ENCODE data around the gene CDK5RAP2.

The CDK5RAP2 gene

DNA sequence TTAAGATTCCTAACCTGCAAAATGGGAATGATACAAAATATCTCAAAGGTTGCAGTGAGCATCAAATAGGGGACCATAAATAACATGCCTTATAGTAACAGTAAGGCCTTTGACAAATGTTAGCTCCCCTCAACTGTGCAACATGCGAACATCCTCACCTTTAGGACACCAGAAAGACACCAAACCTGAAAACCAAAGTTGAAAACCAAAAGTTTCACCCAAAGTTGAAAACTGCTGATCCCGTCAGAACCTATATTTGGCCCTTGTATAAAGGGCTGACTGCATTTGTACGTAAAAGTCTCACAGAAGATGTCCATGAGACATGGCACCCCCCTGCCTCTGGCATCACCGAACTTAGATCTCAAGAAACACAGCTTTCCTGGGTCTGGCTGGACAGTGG is 12.1 kb downstream of the CDK5RAP2 start:
- TF ChIP-seq MYC (IDR thresholded peaks at IDR 0.05; ENCODE audit: low read depth, low read length): no peak
- TF ChIP-seq POLR2A (IDR thresholded peaks at IDR 0.05; ENCODE audit: extremely low read depth, insufficient read length): no peak
- TF ChIP-seq, protein P1, sequence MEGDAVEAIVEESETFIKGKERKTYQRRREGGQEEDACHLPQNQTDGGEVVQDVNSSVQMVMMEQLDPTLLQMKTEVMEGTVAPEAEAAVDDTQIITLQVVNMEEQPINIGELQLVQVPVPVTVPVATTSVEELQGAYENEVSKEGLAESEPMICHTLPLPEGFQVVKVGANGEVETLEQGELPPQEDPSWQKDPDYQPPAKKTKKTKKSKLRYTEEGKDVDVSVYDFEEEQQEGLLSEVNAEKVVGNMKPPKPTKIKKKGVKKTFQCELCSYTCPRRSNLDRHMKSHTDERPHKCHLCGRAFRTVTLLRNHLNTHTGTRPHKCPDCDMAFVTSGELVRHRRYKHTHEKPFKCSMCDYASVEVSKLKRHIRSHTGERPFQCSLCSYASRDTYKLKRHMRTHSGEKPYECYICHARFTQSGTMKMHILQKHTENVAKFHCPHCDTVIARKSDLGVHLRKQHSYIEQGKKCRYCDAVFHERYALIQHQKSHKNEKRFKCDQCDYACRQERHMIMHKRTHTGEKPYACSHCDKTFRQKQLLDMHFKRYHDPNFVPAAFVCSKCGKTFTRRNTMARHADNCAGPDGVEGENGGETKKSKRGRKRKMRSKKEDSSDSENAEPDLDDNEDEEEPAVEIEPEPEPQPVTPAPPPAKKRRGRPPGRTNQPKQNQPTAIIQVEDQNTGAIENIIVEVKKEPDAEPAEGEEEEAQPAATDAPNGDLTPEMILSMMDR (IDR thresholded peaks at IDR 0.05; ENCODE audit: low read depth, low read length): no peak
- TF ChIP-seq, protein P2, sequence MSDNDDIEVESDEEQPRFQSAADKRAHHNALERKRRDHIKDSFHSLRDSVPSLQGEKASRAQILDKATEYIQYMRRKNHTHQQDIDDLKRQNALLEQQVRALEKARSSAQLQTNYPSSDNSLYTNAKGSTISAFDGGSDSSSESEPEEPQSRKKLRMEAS (IDR thresholded peaks at IDR 0.05; ENCODE audit: low read depth, low read length): no peak
- no peak overlapping the region for H3K4me3 ChIP-seq (ENCODE audit: low read depth, low read length)
- no peak for DNase-seq (ENCODE audit: low read depth)

DNA sequence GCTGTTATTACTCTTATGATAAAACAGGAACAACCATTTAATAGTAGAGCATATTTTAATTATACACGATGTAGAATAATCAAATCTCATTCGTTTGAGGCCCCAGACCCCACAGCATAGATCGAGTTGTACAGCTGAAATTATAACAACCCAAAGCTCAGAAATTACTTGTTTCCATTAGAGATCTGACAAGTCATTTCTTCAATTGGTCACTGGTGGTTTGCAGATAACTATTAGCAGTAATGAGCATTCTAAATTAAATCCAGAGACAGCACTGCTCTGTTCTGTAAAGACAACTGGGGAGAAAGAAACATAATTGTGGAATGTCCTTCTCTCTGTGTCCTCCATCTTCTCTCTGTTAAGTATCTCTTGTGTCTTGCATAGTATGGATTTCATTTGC is 12.9 kb downstream of the CDK5RAP2 start:
- DNase-seq (ENCODE audit: low read depth): no peak
- TF ChIP-seq, protein P2 (IDR thresholded peaks at IDR 0.05; ENCODE audit: low read depth, low read length): no peak
- TF ChIP-seq POLR2A (IDR thresholded peaks at IDR 0.05; ENCODE audit: extremely low read depth, insufficient read length): no peak
- TF ChIP-seq, protein P1 (IDR thresholded peaks at IDR 0.05; ENCODE audit: low read depth, low read length): no peak
- no peak for TF ChIP-seq MYC (IDR thresholded peaks at IDR 0.05; ENCODE audit: low read depth, low read length)
- no peak overlapping the region for H3K4me3 ChIP-seq (ENCODE audit: low read depth, low read length)

DNA sequence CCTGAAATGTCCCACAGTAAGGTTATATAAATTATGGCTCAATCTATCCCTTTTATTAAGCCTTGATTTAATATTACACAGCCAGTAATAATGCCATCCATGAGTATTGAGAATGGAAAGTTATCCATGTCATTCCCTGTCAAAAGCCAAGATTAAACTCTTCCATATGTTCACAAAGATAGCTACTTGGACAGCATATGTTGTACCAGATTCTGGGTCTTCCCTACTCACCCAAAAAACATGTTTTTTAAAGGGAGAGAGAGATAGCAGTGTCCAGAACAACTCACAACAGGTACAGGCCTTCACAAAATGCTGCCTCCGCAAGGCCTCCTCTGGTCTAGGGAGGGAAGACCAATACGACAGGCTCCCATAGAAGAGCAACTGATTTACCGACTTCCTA is 15.4 kb downstream of the CDK5RAP2 start:
- no peak for DNase-seq (ENCODE audit: low read depth)
- H3K4me3 ChIP-seq (ENCODE audit: low read depth, low read length): no peak overlapping the region
- no peak for TF ChIP-seq MYC (IDR thresholded peaks at IDR 0.05; ENCODE audit: low read depth, low read length)

DNA sequence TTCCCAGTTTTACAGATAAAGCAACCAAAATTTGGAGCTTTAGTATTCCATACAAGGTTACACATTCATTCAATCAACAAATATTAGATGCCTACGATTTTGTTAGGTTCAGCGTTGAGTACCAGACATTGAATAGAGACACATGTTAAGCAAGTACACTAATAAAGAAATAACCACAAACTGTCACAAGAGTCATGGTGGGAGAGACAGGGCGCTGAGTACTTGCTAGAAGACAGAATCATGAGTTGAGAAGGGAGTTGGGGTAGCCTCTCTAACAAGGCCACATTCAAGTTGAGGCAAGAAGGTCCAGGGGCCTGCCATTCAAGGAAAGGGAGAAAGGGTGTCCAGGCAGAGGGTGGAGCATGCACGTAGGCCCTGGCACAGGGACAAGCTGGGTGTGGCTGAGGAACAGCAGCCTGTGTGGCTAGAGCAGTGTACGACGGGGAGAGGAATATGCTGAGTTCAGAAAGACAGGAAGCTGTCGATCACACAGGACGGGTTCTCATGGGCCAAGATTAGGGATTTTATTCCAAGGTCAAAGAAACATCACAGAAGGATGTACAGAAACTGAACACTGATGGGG is 17.0 kb downstream of the CDK5RAP2 start:
- DNase-seq (ENCODE audit: low read depth): no peak
- no peak overlapping the region for H3K4me3 ChIP-seq (ENCODE audit: low read depth, low read length)
- TF ChIP-seq, protein P2 (IDR thresholded peaks at IDR 0.05; ENCODE audit: low read depth, low read length): no peak
- TF ChIP-seq, protein P1 (IDR thresholded peaks at IDR 0.05; ENCODE audit: low read depth, low read length): no peak
- TF ChIP-seq MYC (IDR thresholded peaks at IDR 0.05; ENCODE audit: low read depth, low read length): no peak
- TF ChIP-seq POLR2A (IDR thresholded peaks at IDR 0.05; ENCODE audit: extremely low read depth, insufficient read length): no peak

DNA sequence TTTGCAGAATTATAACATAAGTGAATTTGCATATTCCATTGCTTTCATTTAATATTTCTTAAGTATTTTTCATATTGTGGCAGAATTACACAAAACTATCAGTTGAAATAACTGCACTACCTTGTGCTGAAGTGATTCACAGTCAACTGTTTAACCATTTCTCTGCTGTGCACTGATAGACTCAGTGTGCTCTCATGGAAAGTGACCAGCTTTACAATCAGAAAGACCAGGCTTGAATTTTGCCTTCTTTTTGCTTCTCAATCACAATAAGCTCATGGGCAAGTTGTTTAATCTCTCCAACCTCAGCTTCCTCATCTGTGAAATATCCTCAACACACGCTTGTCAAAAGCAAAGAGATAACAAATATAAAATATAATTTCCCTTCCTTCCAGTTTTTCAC is 18.3 kb downstream of the CDK5RAP2 start:
- H3K4me3 ChIP-seq (ENCODE audit: low read depth, low read length): no peak overlapping the region
- TF ChIP-seq POLR2A (IDR thresholded peaks at IDR 0.05; ENCODE audit: extremely low read depth, insufficient read length): no peak
- TF ChIP-seq, protein P1 (IDR thresholded peaks at IDR 0.05; ENCODE audit: low read depth, low read length): no peak
- TF ChIP-seq, protein P2 (IDR thresholded peaks at IDR 0.05; ENCODE audit: low read depth, low read length): no peak
- TF ChIP-seq MYC (IDR thresholded peaks at IDR 0.05; ENCODE audit: low read depth, low read length): no peak
- DNase-seq (ENCODE audit: low read depth): no peak

DNA sequence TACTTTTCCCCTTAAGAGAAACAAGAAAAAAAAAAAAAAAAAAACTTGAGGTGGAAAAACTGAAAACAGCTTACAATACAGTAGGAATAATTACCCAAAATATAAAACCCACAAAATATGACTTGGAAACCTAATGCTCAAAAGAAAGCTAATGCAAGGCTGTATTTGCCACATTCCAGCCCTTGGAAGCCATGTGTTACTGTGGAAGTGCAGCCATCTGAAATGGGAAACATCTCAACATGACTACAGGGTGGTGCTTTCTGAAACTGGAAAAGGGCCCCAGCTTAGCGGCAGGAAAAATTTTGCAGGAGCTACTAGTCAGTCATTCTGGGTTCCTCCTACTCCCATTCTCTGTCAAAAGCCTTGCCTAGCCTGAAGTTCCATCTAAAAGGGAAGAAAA is 20.4 kb downstream of the CDK5RAP2 start:
- TF ChIP-seq POLR2A (IDR thresholded peaks at IDR 0.05; ENCODE audit: extremely low read depth, insufficient read length): no peak
- TF ChIP-seq MYC (IDR thresholded peaks at IDR 0.05; ENCODE audit: low read depth, low read length): no peak
- TF ChIP-seq, protein P2 (IDR thresholded peaks at IDR 0.05; ENCODE audit: low read depth, low read length): no peak
- TF ChIP-seq, protein P1 (IDR thresholded peaks at IDR 0.05; ENCODE audit: low read depth, low read length): no peak
- DNase-seq (ENCODE audit: low read depth): no peak
- H3K4me3 ChIP-seq (ENCODE audit: low read depth, low read length): no peak overlapping the region

Data from NB4 (cell line).